RWPE2 (cell line): ENCODE data around the gene TRPM8.

Source experiments
- ATAC-seq: fragments of 200-7000 bp; cut with Tn5 transposase; 3 replicates; pipeline ENCODE4 v1.9.1; 2021; ENCODE audit warnings: low read depth
- DNase-seq: peaks from one replicate; pipeline ENCODE4 v3.0.0-alpha.2; 2020; ENCODE audit warnings: low spot score
- H3K27ac ChIP-seq: fragments of 450-650 bp; 2 replicates; pipeline ENCODE4 v1.5.1; 2017; ENCODE audit warnings: mild to moderate bottlenecking; ENCODE audit not compliant: poor library complexity, severe bottlenecking
- H3K27me3 ChIP-seq: fragments of 250-450 bp; sonication (Bioruptor Pico); 2 replicates; pipeline ENCODE4 v1.5.1; 2021; ENCODE audit warnings: mild to moderate bottlenecking, moderate library complexity; ENCODE audit not compliant: insufficient read depth, poor library complexity, severe bottlenecking
- H3K36me3 ChIP-seq: fragments of 250-450 bp; sonication (Bioruptor Pico); 2 replicates; pipeline ENCODE4 v1.5.1; 2020; ENCODE audit warnings: low read depth, mild to moderate bottlenecking, moderate library complexity
- H3K4me1 ChIP-seq: fragments of 250-450 bp; sonication (Bioruptor Pico); 2 replicates; pipeline ENCODE4 v1.5.1; 2021; ENCODE audit warnings: mild to moderate bottlenecking, moderate library complexity; ENCODE audit not compliant: insufficient read depth, poor library complexity, severe bottlenecking
- H3K4me3 ChIP-seq: fragments of 250-450 bp; sonication (Bioruptor Pico); 2 replicates; pipeline ENCODE4 v1.5.1; 2021; ENCODE audit warnings: mild to moderate bottlenecking, moderate library complexity; ENCODE audit not compliant: severe bottlenecking
- H3K9me3 ChIP-seq: fragments of 250-450 bp; sonication (Bioruptor Pico); 2 replicates; pipeline ENCODE4 v1.5.1; 2021; ENCODE audit warnings: mild to moderate bottlenecking, moderate library complexity; ENCODE audit not compliant: severe bottlenecking
- TF ChIP-seq, protein P1 (sequence below): fragments of 450-650 bp; IDR thresholded peaks from one replicate; pipeline ENCODE4 v1.5.1; 2017; ENCODE audit warnings: mild to moderate bottlenecking, moderate library complexity; ENCODE audit not compliant: poor library complexity, severe bottlenecking

The TRPM8 gene

DNA sequence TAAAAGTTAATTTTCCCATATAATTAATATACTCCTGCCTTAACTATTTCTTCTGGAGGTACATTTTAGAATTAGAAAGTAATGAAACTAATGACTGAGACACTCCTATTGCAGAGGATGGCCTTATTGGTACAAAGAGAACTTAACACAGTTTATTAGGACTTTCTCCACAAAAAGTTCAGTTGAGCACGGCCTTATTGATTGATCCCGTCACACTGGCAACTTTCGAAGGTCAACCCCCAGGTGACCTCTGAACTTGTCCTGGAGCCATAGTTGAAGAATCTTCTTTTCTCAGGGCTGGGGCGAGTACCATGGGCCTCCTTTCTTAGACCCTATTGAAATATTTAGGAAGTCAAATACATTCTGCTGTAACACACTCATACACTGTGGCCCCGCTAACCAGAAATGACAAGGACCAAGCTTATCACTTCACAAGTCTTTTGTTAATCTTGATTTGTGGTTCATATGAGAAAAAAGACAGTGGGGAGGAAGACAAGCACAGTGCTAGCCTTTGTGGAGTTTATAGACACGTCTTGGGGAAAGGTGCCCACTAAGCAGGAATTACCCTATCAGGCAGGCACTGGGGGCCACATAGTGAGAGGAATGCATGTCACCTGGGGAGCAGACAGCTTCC, 144.6 kb downstream of the TRPM8 start:
- DNase-seq = no peak
- Histone ChIP-seq H3K27ac (no peak overlapping the region), H3K27me3 (no peaks in the 10 kb centered on the region), H3K36me3 (no peaks in the 10 kb centered on the region), H3K4me3 (no peak overlapping the region), H3K4me1 (no peaks in the 10 kb centered on the region), H3K9me3 (no peaks in the 10 kb centered on the region)
- ATAC-seq = no peak
- TF ChIP-seq, protein P1, sequence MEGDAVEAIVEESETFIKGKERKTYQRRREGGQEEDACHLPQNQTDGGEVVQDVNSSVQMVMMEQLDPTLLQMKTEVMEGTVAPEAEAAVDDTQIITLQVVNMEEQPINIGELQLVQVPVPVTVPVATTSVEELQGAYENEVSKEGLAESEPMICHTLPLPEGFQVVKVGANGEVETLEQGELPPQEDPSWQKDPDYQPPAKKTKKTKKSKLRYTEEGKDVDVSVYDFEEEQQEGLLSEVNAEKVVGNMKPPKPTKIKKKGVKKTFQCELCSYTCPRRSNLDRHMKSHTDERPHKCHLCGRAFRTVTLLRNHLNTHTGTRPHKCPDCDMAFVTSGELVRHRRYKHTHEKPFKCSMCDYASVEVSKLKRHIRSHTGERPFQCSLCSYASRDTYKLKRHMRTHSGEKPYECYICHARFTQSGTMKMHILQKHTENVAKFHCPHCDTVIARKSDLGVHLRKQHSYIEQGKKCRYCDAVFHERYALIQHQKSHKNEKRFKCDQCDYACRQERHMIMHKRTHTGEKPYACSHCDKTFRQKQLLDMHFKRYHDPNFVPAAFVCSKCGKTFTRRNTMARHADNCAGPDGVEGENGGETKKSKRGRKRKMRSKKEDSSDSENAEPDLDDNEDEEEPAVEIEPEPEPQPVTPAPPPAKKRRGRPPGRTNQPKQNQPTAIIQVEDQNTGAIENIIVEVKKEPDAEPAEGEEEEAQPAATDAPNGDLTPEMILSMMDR = no peak

DNA sequence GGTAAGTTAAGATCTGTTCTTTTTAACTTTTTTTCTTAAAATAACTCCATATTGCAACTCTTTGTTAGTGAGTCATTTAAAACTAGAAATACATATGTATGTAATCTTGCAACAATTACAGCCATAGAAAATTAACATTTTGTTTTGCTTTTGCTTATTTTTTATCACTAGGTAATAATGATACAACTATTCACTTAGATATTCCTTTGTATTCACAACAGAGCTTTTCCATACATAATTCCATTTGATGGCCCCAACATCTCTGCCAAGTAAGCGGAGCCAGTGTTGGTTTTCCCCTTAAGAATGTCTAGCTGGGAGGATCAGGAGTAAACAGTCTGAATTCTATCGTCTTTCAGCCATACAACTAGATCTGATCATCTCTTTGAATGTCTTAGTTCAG, 149.4 kb downstream of the TRPM8 start:
- Histone ChIP-seq H3K4me1 (no peaks in the 10 kb centered on the region), H3K27me3 (no peaks in the 10 kb centered on the region), H3K9me3 (no peaks in the 10 kb centered on the region), H3K36me3 (no peaks in the 10 kb centered on the region), H3K27ac (no peak overlapping the region), H3K4me3 (no peak overlapping the region)
- DNase-seq = no peak
- no peak for ATAC-seq
- TF ChIP-seq, protein P1 = no peak
